ENCODE results near the gene MAP4K2. TPM values are rescaled to one million over a fixed set of nuclear protein-coding genes. Genes with fewer than 3 reads are reported as not detected.

Gene MAP4K2
- total RNA-seq, 1 experiment from 2014 or later = 24.7 TPM

DNA sequence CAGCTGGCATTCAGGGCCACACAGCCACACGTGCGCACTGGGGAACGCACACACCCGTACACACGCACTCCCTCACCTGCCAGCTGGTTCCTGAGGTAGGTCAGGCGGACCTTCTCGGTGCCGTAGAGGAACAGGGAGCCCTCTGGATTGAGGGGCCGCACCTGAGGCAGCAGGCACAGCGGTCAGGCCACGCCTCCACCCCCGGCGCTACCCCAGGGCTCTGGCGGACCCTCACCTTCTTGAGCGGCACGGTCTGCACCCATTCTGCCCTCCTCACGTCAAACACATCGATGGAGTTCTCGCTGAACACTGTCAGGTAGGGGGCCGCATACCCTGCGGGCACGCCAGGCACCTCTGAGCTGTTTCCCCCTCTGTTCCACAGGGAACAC lies 24.4 kb upstream of the MAP4K2 start:
- H3K56ac ChIP-seq (ENCODE audit: insufficient read length, low read depth, low read length) = no peak overlapping the region
- H3K9ac ChIP-seq (ENCODE audit: extremely low read depth, insufficient read length, low read length) = no peak overlapping the region
- H3K14ac ChIP-seq (ENCODE audit: insufficient read depth, low read length) = no peak overlapping the region
- H3K79me1 ChIP-seq (ENCODE audit: insufficient read depth, low read depth, low read length, poor library complexity, severe bottlenecking) = no peaks in the 10 kb centered on the region
- no peak overlapping the region for H3K18ac ChIP-seq (ENCODE audit: insufficient read length, low read depth, low read length)
- no peak overlapping the region for H3K4me2 ChIP-seq (ENCODE audit: insufficient read depth, insufficient read length, low read length)
- H2BK120ac ChIP-seq (ENCODE audit: low read depth, low read length, poor library complexity, severe bottlenecking) = no peak overlapping the region
- H2BK12ac ChIP-seq (ENCODE audit: insufficient read length, low read depth, low read length) = no peak overlapping the region
- no peak overlapping the region for H4K91ac ChIP-seq (ENCODE audit: insufficient read length, low read depth, low read length)
- no peak overlapping the region for H4K8ac ChIP-seq (replicated peaks; ENCODE audit: insufficient read length, low read depth, low read length)
- Mint-ChIP-seq H3K27ac (no peak overlapping the region; a peak in 1 of 7 replicates), H3K27me3 (ENCODE audit: low read depth) (no peaks in the 10 kb centered on the region), H3K4me1 (peaks cover 0 to 2% of the 10 kb centered on the region in 2 experiments; a peak in 2 of 4 replicates), H3K4me3 (no peak overlapping the region), H3K9me3 (no peaks in the 10 kb centered on the region), H3K36me3 (ENCODE audit: insufficient read depth in 1 of 3, low read depth in 3 of 3) (peaks cover 0 to 65% (median 28%) of the 10 kb centered on the region in 3 experiments; a peak in 5 of 7 replicates)
- H2BK20ac ChIP-seq (ENCODE audit: low read depth, low read length, poor library complexity, severe bottlenecking) = no peak overlapping the region
- no peak overlapping the region for H2BK15ac ChIP-seq (ENCODE audit: low read depth, low read length)
- H3K27me3 ChIP-seq (ENCODE audit: insufficient read depth, low read length) = no peaks in the 10 kb centered on the region
- no peaks in the 10 kb centered on the region for H3K9me3 ChIP-seq (ENCODE audit: control insufficient read depth, low read depth, low read length)
- H3T11ph ChIP-seq (ENCODE audit: low read length) = no peak overlapping the region
- H2AFZ ChIP-seq (ENCODE audit: low read length) = no peak overlapping the region
- H4K5ac ChIP-seq (ENCODE audit: insufficient read length, low read depth, low read length) = no peak overlapping the region
- no peaks in the 10 kb centered on the region for H3K4me1 ChIP-seq (ENCODE audit: insufficient read depth, low read length)
- no peaks in the 10 kb centered on the region for H3K23me2 ChIP-seq (ENCODE audit: insufficient read length, low read depth, low read length, poor library complexity, severe bottlenecking)
- H3K79me2 ChIP-seq (ENCODE audit: insufficient read depth, low read length) = no peaks in the 10 kb centered on the region
- H4K20me1 ChIP-seq (ENCODE audit: control insufficient read depth, insufficient read depth, insufficient read length) = no peaks in the 10 kb centered on the region
- DNase-seq = no peak
- TF ChIP-seq, protein P1, sequence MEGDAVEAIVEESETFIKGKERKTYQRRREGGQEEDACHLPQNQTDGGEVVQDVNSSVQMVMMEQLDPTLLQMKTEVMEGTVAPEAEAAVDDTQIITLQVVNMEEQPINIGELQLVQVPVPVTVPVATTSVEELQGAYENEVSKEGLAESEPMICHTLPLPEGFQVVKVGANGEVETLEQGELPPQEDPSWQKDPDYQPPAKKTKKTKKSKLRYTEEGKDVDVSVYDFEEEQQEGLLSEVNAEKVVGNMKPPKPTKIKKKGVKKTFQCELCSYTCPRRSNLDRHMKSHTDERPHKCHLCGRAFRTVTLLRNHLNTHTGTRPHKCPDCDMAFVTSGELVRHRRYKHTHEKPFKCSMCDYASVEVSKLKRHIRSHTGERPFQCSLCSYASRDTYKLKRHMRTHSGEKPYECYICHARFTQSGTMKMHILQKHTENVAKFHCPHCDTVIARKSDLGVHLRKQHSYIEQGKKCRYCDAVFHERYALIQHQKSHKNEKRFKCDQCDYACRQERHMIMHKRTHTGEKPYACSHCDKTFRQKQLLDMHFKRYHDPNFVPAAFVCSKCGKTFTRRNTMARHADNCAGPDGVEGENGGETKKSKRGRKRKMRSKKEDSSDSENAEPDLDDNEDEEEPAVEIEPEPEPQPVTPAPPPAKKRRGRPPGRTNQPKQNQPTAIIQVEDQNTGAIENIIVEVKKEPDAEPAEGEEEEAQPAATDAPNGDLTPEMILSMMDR (conservative IDR thresholded peaks at IDR 0.05) = no peak
- no peak overlapping the region for H2AK5ac ChIP-seq (ENCODE audit: insufficient read length, low read length)
- H3K27ac ChIP-seq (ENCODE audit: insufficient read length, low read depth, low read length) = no peak overlapping the region
- H3K23ac ChIP-seq (ENCODE audit: insufficient read length, low read depth, low read length) = no peak overlapping the region
- no CpG with 5 or more reads among the region's 22 CpGs for WGBS (ENCODE audit: extremely low coverage, insufficient read length, low lambda C conversion rate)
- no peak overlapping the region for H3K4ac ChIP-seq (ENCODE audit: low read depth, low read length)
- no peak overlapping the region for H2BK5ac ChIP-seq (ENCODE audit: insufficient read length, low read length)

Data from H9 (cell line).